GM23338 (cell line): ENCODE measurements around the gene OTUD3.

Experiments
- CTCF ChIP-seq, 2 experiments: fragments of 200-600 bp in 1 of 2; sonication (generic) in 1 of 2; conservative IDR thresholded peaks; 2 replicates each; pipeline versions ENCODE4 v1.5.1 to v1.6.1; 2016 to 2017; ENCODE audit warnings: antibody characterized with exemption in 2 of 2, low read depth in 2 of 2, mild to moderate bottlenecking in 2 of 2, moderate library complexity in 1 of 2
- EZH2phosphoT487 ChIP-seq: fragments of 200-600 bp; sonication (generic); IDR thresholded peaks from one replicate; pipeline ENCODE4 v1.8.1; 2018; ENCODE audit warnings: antibody characterized with exemption; ENCODE audit not compliant: unreplicated experiment
- POLR2AphosphoS5 ChIP-seq: IDR thresholded peaks from 2 replicates; pipeline ENCODE4 v1.6.1; 2016; ENCODE audit warnings: antibody characterized with exemption, low read depth

DNA sequence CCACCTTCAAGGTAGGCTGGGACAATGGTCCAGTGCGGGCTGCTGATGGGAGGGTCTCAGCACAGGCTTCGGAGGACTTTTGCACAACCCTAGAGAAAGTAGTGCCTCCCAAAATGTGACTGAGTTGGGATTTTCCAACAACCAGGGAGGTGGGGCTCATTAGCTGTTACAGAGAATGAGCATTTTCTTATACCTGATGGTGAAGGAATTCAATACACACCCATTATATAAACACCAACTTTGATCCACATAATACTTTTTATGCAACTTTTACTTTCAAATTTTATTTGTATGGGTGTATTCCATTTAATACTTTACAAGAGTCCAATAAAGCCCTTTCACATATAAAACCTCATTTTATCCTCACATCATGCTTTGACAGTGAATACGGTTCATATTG is 35.9 kb upstream of the OTUD3 start:
- no peak for TF ChIP-seq CTCF (conservative IDR thresholded peaks at IDR 0.05; ENCODE audit: low read depth in 2 of 2)
- no peak for TF ChIP-seq POLR2AphosphoS5
- TF ChIP-seq EZH2phosphoT487: no peak
